NCI-H82 treated with DMSO at 0.1 percent for 48 hours (cell line): Measurements from ENCODE around the gene G6PC1.
"Not testable (repeated sequence)": the region's sequence is repeated elsewhere in the genome, so short reads cannot be mapped to it uniquely, and the experiment has no call there.

Experiments used
- DNase-seq: peaks from one replicate; lab custom pipeline; 2025; ENCODE audit not compliant: unreplicated experiment; lab: John Stamatoyannopoulos, UW

G6PC1 gene

GRCh38 chr17:42900460-42901331 is at the start of gene G6PC1:
G6PC1 (plus strand) TSS chr17:42900799; CDS start chr17:42900877, 78 bp downstream.
- DNase-seq = no peak

DNA sequence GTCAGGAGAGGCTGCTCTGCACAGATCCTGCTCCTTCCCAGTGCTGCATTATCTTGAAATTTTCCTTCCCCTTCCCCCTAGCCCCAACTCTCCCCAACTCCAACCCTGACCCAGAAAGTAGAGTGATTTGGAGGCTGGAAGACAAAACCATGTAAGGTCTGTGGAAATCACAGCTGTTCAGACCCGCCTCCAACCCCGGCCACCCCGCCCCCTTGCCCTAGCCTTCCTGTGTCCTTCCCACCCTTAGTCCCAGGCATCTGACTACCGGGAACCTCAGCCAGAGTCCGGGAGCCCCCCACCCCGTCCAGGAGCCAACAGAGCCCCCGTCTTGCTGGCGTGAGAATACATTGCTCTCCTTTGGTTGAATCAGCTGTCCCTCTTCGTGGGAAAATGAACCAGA is 49.6 kb upstream of the G6PC1 start, which contains the start of gene AOC3:
Gene AOC3, plus strand, starts transcription at position 246 of the 400 bp plus-strand sequence. Its CDS starts 145 bp downstream, at position 391.
- DNase-seq = no peak

DNA sequence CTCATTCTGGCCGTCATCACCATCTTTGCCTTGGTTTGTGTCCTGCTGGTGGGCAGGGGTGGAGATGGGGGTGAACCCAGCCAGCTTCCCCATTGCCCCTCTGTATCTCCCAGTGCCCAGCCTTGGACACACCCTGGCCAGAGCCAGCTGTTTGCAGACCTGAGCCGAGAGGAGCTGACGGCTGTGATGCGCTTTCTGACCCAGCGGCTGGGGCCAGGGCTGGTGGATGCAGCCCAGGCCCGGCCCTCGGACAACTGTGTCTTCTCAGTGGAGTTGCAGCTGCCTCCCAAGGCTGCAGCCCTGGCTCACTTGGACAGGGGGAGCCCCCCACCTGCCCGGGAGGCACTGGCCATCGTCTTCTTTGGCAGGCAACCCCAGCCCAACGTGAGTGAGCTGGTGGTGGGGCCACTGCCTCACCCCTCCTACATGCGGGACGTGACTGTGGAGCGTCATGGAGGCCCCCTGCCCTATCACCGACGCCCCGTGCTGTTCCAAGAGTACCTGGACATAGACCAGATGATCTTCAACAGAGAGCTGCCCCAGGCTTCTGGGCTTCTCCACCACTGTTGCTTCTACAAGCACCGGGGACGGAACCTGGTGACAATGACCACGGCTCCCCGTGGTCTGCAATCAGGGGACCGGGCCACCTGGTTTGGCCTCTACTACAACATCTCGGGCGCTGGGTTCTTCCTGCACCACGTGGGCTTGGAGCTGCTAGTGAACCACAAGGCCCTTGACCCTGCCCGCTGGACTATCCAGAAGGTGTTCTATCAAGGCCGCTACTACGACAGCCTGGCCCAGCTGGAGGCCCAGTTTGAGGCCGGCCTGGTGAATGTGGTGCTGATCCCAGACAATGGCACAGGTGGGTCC is 49.0 kb upstream of the G6PC1 start:
- DNase-seq = not testable (repeated sequence)

- no peak for DNase-seq
These were observed 48.2 kb upstream of the G6PC1 start for GRCh38 chr17:42852351-42852750.

DNA sequence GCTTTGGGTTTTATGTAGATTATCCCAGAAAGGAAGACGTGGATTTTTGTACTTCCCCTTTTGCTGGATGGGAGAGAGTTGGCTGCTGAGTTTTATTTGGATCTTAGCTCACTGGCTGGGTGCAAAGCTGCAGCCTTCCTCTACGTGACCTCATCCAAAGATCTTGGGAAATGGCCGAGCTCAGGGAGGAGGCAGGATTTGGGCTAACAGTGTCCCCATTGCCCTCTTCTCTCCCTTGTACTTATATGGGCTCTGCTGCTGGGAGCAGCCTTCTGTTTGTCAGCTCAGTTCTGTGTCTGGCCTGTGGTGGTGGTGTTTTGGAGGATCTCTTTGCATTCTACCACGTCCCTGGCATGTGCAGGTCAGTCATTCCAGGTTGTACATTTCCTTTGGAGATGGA is 47.6 kb upstream of the G6PC1 start:
- no peak for DNase-seq

- no peak for DNase-seq
These were observed 47.0 kb upstream of the G6PC1 start for GRCh38 chr17:42853597-42853967.

DNA sequence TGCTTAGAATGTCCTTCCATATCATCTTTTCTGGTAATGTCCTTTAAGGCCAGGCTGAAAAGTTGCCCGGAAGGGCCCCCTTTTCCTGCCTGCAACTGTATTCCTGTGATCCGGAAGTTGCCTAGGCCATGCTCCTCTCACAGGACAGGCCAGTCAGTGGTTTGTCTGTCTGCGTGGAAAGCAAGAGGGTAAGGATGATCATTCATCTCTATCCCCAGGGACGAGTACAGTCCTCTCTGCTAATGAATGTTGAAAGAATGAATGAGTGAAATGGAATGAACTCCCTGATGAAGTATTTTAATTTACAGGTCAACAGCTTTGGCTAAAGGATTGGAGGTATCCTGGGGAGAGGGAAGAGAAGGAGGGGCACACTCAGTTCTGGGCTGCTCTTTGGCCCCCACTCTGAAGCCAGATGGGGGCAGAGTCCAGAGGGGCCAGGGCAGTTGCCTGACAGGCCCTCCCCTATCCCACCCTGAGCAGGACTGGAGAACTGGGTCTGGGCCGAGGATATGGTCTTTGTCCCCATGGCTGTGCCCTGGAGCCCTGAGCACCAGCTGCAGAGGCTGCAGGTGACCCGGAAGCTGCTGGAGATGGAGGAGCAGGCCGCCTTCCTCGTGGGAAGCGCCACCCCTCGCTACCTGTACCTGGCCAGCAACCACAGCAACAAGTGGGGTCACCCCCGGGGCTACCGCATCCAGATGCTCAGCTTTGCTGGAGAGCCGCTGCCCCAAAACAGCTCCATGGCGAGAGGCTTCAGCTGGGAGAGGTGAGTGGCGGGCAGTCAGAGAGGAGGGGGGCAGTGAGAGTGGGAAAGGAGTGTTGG is 46.4 kb upstream of the G6PC1 start:
- DNase-seq = no peak

- DNase-seq = no peak
These were observed 45.5 kb upstream of the G6PC1 start for GRCh38 chr17:42855048-42855596.

- not testable (repeated sequence) for DNase-seq
These were observed 44.5 kb upstream of the G6PC1 start for GRCh38 chr17:42856093-42856492.

GRCh38 chr17:42856516-42856915 is 44.1 kb upstream of the G6PC1 start:
- not testable (repeated sequence) for DNase-seq

- no peak for DNase-seq
These were observed 43.2 kb upstream of the G6PC1 start for GRCh38 chr17:42857389-42857788.

DNA sequence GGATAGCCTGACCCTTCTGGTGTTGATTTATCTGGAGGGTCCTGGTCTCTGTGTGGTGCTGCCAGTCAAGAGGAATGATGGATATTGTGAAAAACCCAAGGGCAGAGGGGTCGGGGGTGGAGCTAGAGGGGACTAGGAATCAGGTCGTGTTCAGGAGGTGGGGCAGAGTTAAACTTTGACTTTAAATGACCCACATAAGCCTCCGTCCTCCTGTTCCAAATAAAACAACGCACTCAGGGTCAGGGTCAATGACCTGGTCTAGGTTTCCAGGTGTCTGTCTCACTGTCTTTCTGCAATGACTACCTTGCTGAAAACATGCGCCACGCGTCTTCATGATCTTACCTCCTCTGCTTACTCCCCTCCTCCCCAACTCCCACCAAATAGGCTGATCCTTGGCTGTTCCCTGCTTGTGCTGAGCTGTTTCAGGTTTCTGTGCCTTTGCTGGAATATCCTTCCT is 34.9 kb upstream of the G6PC1 start:
- no peak for DNase-seq

- no peak for DNase-seq
These were observed 34.4 kb upstream of the G6PC1 start for GRCh38 chr17:42866216-42866615.

- no peak for DNase-seq
These were observed 33.7 kb upstream of the G6PC1 start for GRCh38 chr17:42866631-42867575.

DNA sequence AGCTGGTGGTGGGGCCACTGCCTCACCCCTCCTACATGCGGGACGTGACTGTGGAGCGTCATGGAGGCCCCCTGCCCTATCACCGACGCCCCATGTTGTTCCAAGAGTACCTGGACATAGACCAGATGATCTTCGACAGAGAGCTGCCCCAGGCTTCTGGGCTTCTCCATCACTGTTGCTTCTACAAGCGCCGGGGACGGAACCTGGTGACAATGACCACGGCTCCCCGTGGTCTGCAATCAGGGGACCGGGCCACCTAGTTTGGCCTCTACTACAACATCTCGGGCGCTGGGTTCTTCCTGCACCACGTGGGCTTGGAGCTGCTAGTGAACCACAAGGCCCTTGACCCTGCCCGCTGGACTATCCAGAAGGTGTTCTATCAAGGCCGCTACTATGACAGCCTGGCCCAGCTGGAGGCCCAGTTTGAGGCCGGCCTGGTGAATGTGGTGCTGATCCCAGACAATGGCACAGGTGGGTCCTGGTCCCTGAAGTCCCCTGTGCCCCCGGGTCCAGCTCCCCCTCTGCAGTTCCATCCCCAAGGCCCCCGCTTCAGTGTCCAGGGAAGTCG is 32.8 kb upstream of the G6PC1 start:
- not testable (repeated sequence) for DNase-seq

GRCh38 chr17:42868338-42868737 is 32.3 kb upstream of the G6PC1 start:
- no peak for DNase-seq

GRCh38 chr17:42871647-42872046 is 29.0 kb upstream of the G6PC1 start:
- DNase-seq = no peak

DNA sequence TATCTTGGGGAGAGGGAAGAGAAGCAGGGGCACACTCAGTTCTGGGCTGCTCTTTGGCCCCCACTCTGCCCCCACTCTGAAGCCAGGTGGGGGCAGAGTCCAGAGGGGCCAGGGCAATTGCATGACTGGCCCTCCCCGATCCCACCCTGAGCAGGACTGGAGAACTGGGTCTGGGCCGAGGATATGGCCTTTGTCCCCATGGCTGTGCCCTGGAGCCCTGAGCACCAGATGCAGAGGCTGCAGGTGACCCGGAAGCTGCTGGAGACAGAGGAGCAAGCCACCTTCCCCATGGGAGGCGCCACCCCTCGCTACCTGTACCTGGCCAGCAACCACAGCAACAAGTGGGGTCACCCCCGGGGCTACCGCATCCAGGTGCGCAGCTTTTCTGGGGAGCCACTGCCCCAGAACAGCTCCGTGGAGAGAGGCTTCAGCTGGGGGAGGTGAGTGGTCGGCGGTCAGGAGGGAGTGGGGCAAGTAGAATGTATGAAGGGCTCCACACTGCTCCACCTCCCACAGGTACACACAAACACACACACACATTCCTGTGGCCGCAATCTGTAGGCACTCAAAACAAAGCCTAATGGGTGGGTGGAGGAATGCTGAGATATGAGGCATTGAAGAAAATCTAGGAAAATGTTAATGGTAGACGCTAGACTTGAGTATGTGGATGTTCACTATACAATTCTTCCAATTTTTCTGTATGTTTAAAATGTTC is 28.2 kb upstream of the G6PC1 start:
- no peak for DNase-seq
